ENCODE results near the gene MTNR1A. TPM values are rescaled to one million over a fixed set of nuclear protein-coding genes. Genes with fewer than 3 reads are reported as not detected.

MTNR1A gene
- total and polyA plus RNA-seq, 2 of the 4 experiments (the other 2 are of a cell fraction), result not detected

GRCh38 chr4:186563761-186564160 lies 8.4 kb upstream of the MTNR1A start:
- no peak for DNase-seq
- in situ Hi-C loops (cut with MboI; ENCODE audit: low sequenced_read_pairs), result no loop called here
- no peak overlapping the region for H4K8ac ChIP-seq (ENCODE audit: low read depth in 2 of 2, low read length in 2 of 2)
- no peak overlapping the region for H4K91ac ChIP-seq (ENCODE audit: insufficient read depth, low read depth, low read length)
- no peak overlapping the region for H3K18ac ChIP-seq (ENCODE audit: low read depth, low read length)
- no peak overlapping the region for H3K4ac ChIP-seq (ENCODE audit: low read depth, low read length)
- no peak overlapping the region for H2BK5ac ChIP-seq (ENCODE audit: low read depth, low read length, poor library complexity, severe bottlenecking)
- no peak overlapping the region for H3K9ac ChIP-seq (ENCODE audit: low read depth, low read length)
- WGBS, 2 experiments (ENCODE audit: extremely low coverage in 2 of 2, insufficient read length in 1 of 2), result 68% methylated on average over 3 of the region's 11 CpGs; no CpG with 5 or more reads in 1 of the 2 experiments
- no peak overlapping the region for H4K5ac ChIP-seq (ENCODE audit: low read depth, low read length)
- no peaks in the 10 kb centered on the region for H4K20me1 ChIP-seq (ENCODE audit: insufficient read depth, low read length)
- H3K9me3 ChIP-seq (ENCODE audit: control insufficient read depth, insufficient read depth, low read length), result 0 out of 2 replicates have a peak, but pooled peaks cover 3% of the 10 kb centered on the region
- H3K4me2 ChIP-seq (ENCODE audit: low read depth, low read length), result no peak overlapping the region
- no peak for ATAC-seq (ENCODE audit: low read depth)
- no peaks in the 10 kb centered on the region for H3K27me3 ChIP-seq (ENCODE audit: control insufficient read depth, insufficient read depth, low read length)
- H2AK9ac ChIP-seq (replicated peaks; ENCODE audit: low read depth, low read length, poor library complexity), result no peak overlapping the region
- no peaks in the 10 kb centered on the region for H3K4me1 ChIP-seq (ENCODE audit: control insufficient read depth, insufficient read depth, low read length)
- H3K9me1 ChIP-seq (ENCODE audit: insufficient read depth, low read length), result no peaks in the 10 kb centered on the region
- no peak overlapping the region for H3K23ac ChIP-seq (ENCODE audit: low read depth, low read length)
- H2BK15ac ChIP-seq (ENCODE audit: low read depth, low read length), result no peak overlapping the region
- intact Hi-C loops (cut with micrococcal nuclease), result no loop called here
- POLR2A ChIA-PET (ENCODE audit: unreplicated experiment), result no interaction called here
- BruUV-seq (replicated peaks), result no TSS peak
- CTCF ChIA-PET, result interaction anchor here (0.6 kb wide), 1 partner anchor 132 kb away, joined by 3 read pairs; no protein-coding TSS in a partner anchor
- no peak overlapping the region for H2BK20ac ChIP-seq (ENCODE audit: low read depth, low read length)
- no peak overlapping the region for H2AK5ac ChIP-seq (ENCODE audit: low read depth, low read length)
- no peak overlapping the region for H3K4me3 ChIP-seq (ENCODE audit: insufficient read depth, low read depth, low read length)
- H3K14ac ChIP-seq (replicated peaks; ENCODE audit: low read depth, low read length), result no peak overlapping the region
- H2BK120ac ChIP-seq (ENCODE audit: low read depth, low read length), result no peak overlapping the region
- H3K79me1 ChIP-seq (ENCODE audit: low read depth in 1 of 2, low read length in 2 of 2), result no peaks in the 10 kb centered on the region
- H3K36me3 ChIP-seq (ENCODE audit: control insufficient read depth, insufficient read depth, low read length), result no peaks in the 10 kb centered on the region
- no peak overlapping the region for H3K56ac ChIP-seq (ENCODE audit: extremely low read depth, insufficient read depth, low read length)
- TF ChIP-seq NFE2L2 (IDR thresholded peaks at IDR 0.05; ENCODE audit: low read depth, low read length) (no peak), RFX5 (IDR thresholded peaks at IDR 0.05; ENCODE audit: low read depth, low read length) (no peak), USF2 (IDR thresholded peaks at IDR 0.05; ENCODE audit: low read depth, low read length) (no peak), SMC3 (IDR thresholded peaks at IDR 0.05; ENCODE audit: low read depth, low read length) (no peak), MXI1 (IDR thresholded peaks at IDR 0.05; ENCODE audit: borderline replicate concordance, low read depth, low read length) (no peak), ELK1 (IDR thresholded peaks at IDR 0.05; ENCODE audit: borderline replicate concordance, low read depth, low read length) (no peak), RAD21 (IDR thresholded peaks at IDR 0.05; ENCODE audit: low read length) (no peak), POLR2A (IDR thresholded peaks at IDR 0.05; ENCODE audit: low read depth, low read length) (no peak), MAFK (IDR thresholded peaks at IDR 0.05; ENCODE audit: low read depth, low read length) (no peak), CHD1 (IDR thresholded peaks at IDR 0.05; ENCODE audit: low read depth, low read length) (no peak), MAZ (IDR thresholded peaks at IDR 0.05; ENCODE audit: borderline replicate concordance, low read depth, low read length) (no peak), CTCF (conservative IDR thresholded peaks at IDR 0.05; ENCODE audit: low read depth, low read length) (no peak), CEBPB (IDR thresholded peaks at IDR 0.05; ENCODE audit: low read depth, low read length) (no peak), FOS (IDR thresholded peaks at IDR 0.05; ENCODE audit: low read depth, low read length) (no peak), RCOR1 (IDR thresholded peaks at IDR 0.05; ENCODE audit: insufficient replicate concordance, low read length) (no peak), BHLHE40 (IDR thresholded peaks at IDR 0.05; ENCODE audit: low read depth, low read length) (no peak)
- H3K27ac ChIP-seq (ENCODE audit: insufficient read depth, low read length), result no peak overlapping the region
- H2AFZ ChIP-seq (replicated peaks; ENCODE audit: low read length, poor library complexity), result no peak overlapping the region
- dilution Hi-C loops (cut with HindIII; ENCODE audit: low sequenced_read_pairs, unreplicated experiment), result no loop called here

All from IMR-90 (cell line).